H1 (cell line): ENCODE results near the gene GATAD2B. TPM values are rescaled to one million over a fixed set of nuclear protein-coding genes. Genes with fewer than 3 reads are reported as not detected.

Experiments
- ASH2L ChIP-seq: fragments of 200-600, 300-600 bp; sonication (generic); IDR thresholded peaks from one replicate; pipeline ENCODE4 v1.7.1; 2017; ENCODE audit warnings: low read length
- ATF3 ChIP-seq: IDR thresholded peaks from 2 replicates; pipeline ENCODE4 v1.6.1; 2011; ENCODE audit warnings: low read depth, mild to moderate bottlenecking, low read length; ENCODE audit not compliant: insufficient read depth
- BCL11A ChIP-seq, 2 experiments: IDR thresholded peaks; one replicate each; pipeline ENCODE4 v1.6.1; 2011; ENCODE audit warnings: low read depth in 2 of 2, low read length in 2 of 2, mild to moderate bottlenecking in 2 of 2
- CBX5 ChIP-seq: fragments of 300-800, 300-1000 bp; sonication (generic); IDR thresholded peaks from 2 replicates; pipeline ENCODE4 v1.7.1; 2016; ENCODE audit warnings: antibody characterized with exemption, low read length, low read depth
- EP300 ChIP-seq, 2 experiments: IDR thresholded peaks; 1 replicate in 1 of 2; 2 replicates in 1 of 2; pipeline ENCODE4 v1.6.1; 2011 to 2012; ENCODE audit warnings: low read depth in 2 of 2, low read length in 2 of 2, mild to moderate bottlenecking in 2 of 2, borderline replicate concordance in 1 of 2, inconsistent platforms in 1 of 2, moderate library complexity in 1 of 2
- JUN ChIP-seq: IDR thresholded peaks from 2 replicates; pipeline ENCODE4 v1.6.1; 2011; ENCODE audit warnings: low read depth, mild to moderate bottlenecking, improper control_type of control experiment, low read length
- KDM4A ChIP-seq: IDR thresholded peaks from one replicate; pipeline ENCODE4 v1.7.1; 2012; ENCODE audit warnings: low read depth, mild to moderate bottlenecking, moderate library complexity, low read length, inconsistent platforms; ENCODE audit not compliant: severe bottlenecking
- MAFK ChIP-seq: IDR thresholded peaks from 2 replicates; pipeline ENCODE4 v1.6.1; 2012; ENCODE audit warnings: low read depth, mild to moderate bottlenecking, improper control_type of control experiment, low read length
- POLR2A ChIP-seq, 2 experiments: IDR thresholded peaks; 1 replicate in 1 of 2; 2 replicates in 1 of 2; pipeline ENCODE4 v1.6.1; 2011; ENCODE audit warnings: low read depth in 2 of 2, low read length in 2 of 2, mild to moderate bottlenecking in 2 of 2; ENCODE audit errors: control extremely low read depth in 1 of 2
- POU5F1 ChIP-seq: IDR thresholded peaks from 2 replicates; pipeline ENCODE4 v1.6.1; 2011; ENCODE audit warnings: low read depth, mild to moderate bottlenecking, low read length, moderate library complexity
- RAD21 ChIP-seq, 2 experiments: IDR thresholded peaks in 1 of 2; conservative IDR thresholded peaks in 1 of 2; 2 replicates each; pipeline ENCODE4 v1.6.1; 2011; ENCODE audit warnings: low read depth in 2 of 2, low read length in 2 of 2, improper control_type of control experiment in 1 of 2, inconsistent platforms in 1 of 2, mild to moderate bottlenecking in 1 of 2, moderate library complexity in 1 of 2
- RXRA ChIP-seq: IDR thresholded peaks from 2 replicates; pipeline ENCODE4 v1.6.1; 2011; ENCODE audit warnings: low read depth, mild to moderate bottlenecking, low read length, moderate library complexity; ENCODE audit not compliant: insufficient read depth
- SAP30 ChIP-seq: fragments of 300-600 bp; sonication (generic); IDR thresholded peaks from 2 replicates; pipeline ENCODE4 v1.7.1; 2012; ENCODE audit warnings: low read length, moderate library complexity, mild to moderate bottlenecking, inconsistent platforms; ENCODE audit not compliant: insufficient read depth, insufficient replicate concordance
- SIN3A ChIP-seq, 2 experiments: IDR thresholded peaks in 1 of 2; conservative IDR thresholded peaks in 1 of 2; 2 replicates each; pipeline ENCODE4 v1.6.1; 2011 to 2012; ENCODE audit warnings: low read length in 2 of 2, improper control_type of control experiment in 1 of 2, low read depth in 1 of 2, mild to moderate bottlenecking in 1 of 2
- SP4 ChIP-seq: IDR thresholded peaks from 2 replicates; pipeline ENCODE4 v1.6.1; 2012; ENCODE audit warnings: low read length, inconsistent platforms
- TEAD4 ChIP-seq: IDR thresholded peaks from 2 replicates; pipeline ENCODE4 v1.6.1; 2012; ENCODE audit warnings: low read depth, low read length, inconsistent platforms, mixed read lengths
- polyA plus RNA-seq, 7 experiments: library from polyadenylated mRNA; depleted of rRNA in 3 of 7; stranded (reverse) in 5 of 7; unstranded in 2 of 7; fragments of >200 nt in 5 of 7; fragments of 200-250 nt in 2 of 7; gene quantifications; 1 replicate in 5 of 7; 2 replicates in 1 of 7; 4 replicates in 1 of 7; pipeline versions ENCODE4 v1.2.1 to v1.2.3, GENCODE V29; 2011 to 2013; ENCODE audit warnings: missing spikeins in 2 of 7, mixed read lengths in 2 of 7
- total RNA-seq: library from RNA; stranded (reverse); fragmentation: NEBNext Ultra II Directional; extraction: Animal tissue kit (Norgen Biotek cat#: 25700); gene quantifications from 2 replicates; pipeline ENCODE4 v1.2.1, GENCODE V29; 2021

GATAD2B gene
- total and polyA plus RNA-seq, 2 of the 8 experiments (the other 6 are each of a cell fraction or from before 2014, with no cell fraction given), result 8.4 to 39.1 TPM

DNA sequence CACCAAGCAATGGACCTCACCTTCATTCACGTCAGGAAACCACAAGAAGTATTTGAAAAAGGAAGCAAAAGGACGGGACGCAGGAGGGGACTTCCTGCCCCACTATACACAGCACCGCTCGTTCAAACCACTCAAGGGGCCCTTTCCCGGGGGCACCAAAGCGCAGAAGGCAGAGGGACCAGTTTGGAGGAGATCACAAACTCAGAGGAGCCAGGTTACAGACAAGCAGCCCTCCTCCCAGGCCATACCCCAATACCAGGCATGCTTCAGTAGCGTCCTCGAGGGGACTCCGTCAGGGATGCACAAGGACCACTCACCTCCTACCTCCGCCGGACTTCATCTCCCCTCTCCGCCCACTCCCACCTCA, 35.0 kb upstream of the GATAD2B start (continued):
- TF ChIP-seq SIN3A (conservative IDR thresholded peaks at IDR 0.05 in 1 of 2, IDR thresholded peaks at IDR 0.05 in 1 of 2; ENCODE audit: low read depth in 1 of 2, low read length in 2 of 2) (no peak), SAP30 (no peak), RAD21 (IDR thresholded peaks at IDR 0.05 in 1 of 2, conservative IDR thresholded peaks at IDR 0.05 in 1 of 2; ENCODE audit: low read depth in 2 of 2, low read length in 2 of 2) (no peak), JUN (no peak), POLR2A (IDR thresholded peaks at IDR 0.05; ENCODE audit: control extremely low read depth in 1 of 2, low read depth in 2 of 2, low read length in 2 of 2) (peak; percentile 52 to 66; a peak in 2 of 3 replicates), SP4 (no peak), KDM4A (peak; percentile 22), ATF3 (no peak), ASH2L (no peak), EP300 (IDR thresholded peaks at IDR 0.05; ENCODE audit: borderline replicate concordance in 1 of 2, low read depth in 2 of 2, low read length in 2 of 2) (no peak), TEAD4 (no peak), MAFK (no peak), CBX5 (no peak), BCL11A (IDR thresholded peaks at IDR 0.05; ENCODE audit: low read depth in 2 of 2, low read length in 2 of 2) (no peak), POU5F1 (no peak), RXRA (no peak)
